ENCODE results near the gene LCAT. TPM values are rescaled to one million over a fixed set of nuclear protein-coding genes. Genes with fewer than 3 reads are reported as not detected.

The LCAT gene
- total and polyA plus RNA-seq, 7 experiments from 2014 or later: 0.33 to 23.6 (median 11.9) TPM

DNA sequence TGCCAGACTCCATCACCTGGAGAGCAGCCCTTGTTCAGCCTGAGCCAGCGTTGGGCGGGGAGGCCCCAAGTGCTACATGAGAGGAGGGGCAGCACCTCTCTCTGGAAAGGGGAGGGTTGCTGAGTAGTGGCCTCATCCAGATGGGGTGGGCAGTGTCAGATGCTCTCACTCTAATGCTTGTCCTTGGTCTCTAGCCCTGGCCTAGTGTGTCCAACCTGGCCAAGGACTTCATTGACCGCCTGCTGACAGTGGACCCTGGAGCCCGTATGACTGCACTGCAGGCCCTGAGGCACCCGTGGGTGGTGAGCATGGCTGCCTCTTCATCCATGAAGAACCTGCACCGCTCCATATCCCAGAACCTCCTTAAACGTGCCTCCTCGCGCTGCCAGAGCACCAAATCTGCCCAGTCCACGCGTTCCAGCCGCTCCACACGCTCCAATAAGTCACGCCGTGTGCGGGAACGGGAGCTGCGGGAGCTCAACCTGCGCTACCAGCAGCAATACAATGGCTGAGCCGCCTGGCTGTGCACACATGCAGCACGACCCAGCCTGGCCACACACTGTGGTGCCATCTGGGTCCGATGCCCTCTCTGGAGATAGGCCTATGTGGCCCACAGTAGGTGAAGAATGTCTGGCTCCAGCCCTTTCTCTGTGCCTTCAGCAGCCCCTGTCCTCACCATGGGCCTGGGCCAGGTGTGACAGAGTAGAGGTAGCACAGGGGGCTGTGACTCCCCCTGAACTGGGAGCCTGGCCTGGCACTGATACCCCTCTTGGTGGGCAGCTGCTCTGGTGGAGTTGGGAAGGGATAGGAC, 16.6 kb downstream of the LCAT start:
- H3K9me3 ChIP-seq (ENCODE audit: control insufficient read depth in 2 of 3, low read length in 3 of 3): no peaks in the 10 kb centered on the region
- H3K36me3 ChIP-seq (ENCODE audit: control insufficient read depth in 2 of 3, insufficient read depth in 3 of 3, low read length in 3 of 3): peaks cover 0 to 65% (median 0%) of the 10 kb centered on the region in 3 experiments
- ChIA-PET POLR2A (interaction anchor here (0.6 to 1.0 kb wide), 2 partner anchors 16 to 85 kb away, joined by 3 to 4 read pairs; no protein-coding TSS in a partner anchor), CTCF (interaction anchor here (0.6 to 2.2 kb wide), 5 partner anchors 12 to 406 kb away, joined by 3 to 9 read pairs (median 6); partner anchors contain the start of gene NRN1L)
- ATAC-seq: no peak
- no peak overlapping the region for H3K27ac ChIP-seq (ENCODE audit: low read depth, low read length)
- H3K4me3 ChIP-seq (ENCODE audit: low read length): no peak overlapping the region
- Mint-ChIP-seq H3K27ac (peak overlapping the region in 2 of 9 donors; percentile 63 to 86), H3K36me3 (peaks cover 0 to 8% (median 0%) of the 10 kb centered on the region in 5 donors), H3K27me3 (no peaks in the 10 kb centered on the region), H3K4me1 (peaks cover 0 to 14% (median 7%) of the 10 kb centered on the region in 7 donors), H3K4me3 (no peak overlapping the region), H3K9me3 (no peaks in the 10 kb centered on the region)
- H3K4me1 ChIP-seq (ENCODE audit: control insufficient read depth in 2 of 2, insufficient read depth in 2 of 2, low read length in 2 of 2): no peaks in the 10 kb centered on the region
- no peaks in the 10 kb centered on the region for H3K27me3 ChIP-seq (ENCODE audit: control insufficient read depth in 2 of 2, insufficient read depth in 2 of 2, low read length in 2 of 2)
- intact Hi-C loops (cut with micrococcal nuclease): no loop called here
- DNase-seq: no peak

DNA sequence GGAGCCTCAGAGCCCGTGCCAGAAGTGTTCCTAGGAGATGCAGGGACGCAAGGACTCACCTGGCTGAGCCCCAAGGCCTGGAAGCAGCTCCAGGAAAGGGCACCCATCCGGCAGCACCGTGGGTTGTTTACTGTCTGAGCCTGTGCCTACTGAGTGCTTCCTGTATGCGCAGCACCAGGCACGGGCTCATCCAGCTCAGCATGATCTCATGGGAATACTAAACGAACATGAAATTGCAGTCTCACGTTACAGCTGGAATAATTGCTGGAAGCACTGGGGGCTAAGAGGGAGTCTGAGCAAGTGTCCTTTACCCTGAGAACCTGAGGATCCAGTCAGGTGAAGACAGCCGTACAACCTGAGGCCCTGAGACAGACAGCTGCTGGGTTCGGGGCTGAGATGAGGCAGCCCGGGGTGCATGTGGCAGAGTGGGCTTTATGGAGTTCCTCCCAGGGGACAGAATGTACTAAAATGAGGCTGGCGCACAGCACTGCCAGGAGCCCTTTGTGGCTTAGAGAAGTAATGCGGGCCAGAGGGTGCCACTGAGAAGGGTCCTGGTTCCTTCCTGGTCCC, 17.7 kb downstream of the LCAT start:
- Histone ChIP-seq H3K9me3 (ENCODE audit: control insufficient read depth in 2 of 3, low read length in 3 of 3) (no peaks in the 10 kb centered on the region), H3K36me3 (ENCODE audit: control insufficient read depth in 2 of 3, insufficient read depth in 3 of 3, low read length in 3 of 3) (peaks cover 0 to 59% (median 0%) of the 10 kb centered on the region in 3 experiments), H3K4me3 (ENCODE audit: low read length) (no peak overlapping the region), H3K4me1 (ENCODE audit: control insufficient read depth in 2 of 2, insufficient read depth in 2 of 2, low read length in 2 of 2) (no peaks in the 10 kb centered on the region), H3K27me3 (ENCODE audit: control insufficient read depth in 2 of 2, insufficient read depth in 2 of 2, low read length in 2 of 2) (no peaks in the 10 kb centered on the region), H3K27ac (ENCODE audit: low read depth, low read length) (no peak overlapping the region)
- Mint-ChIP-seq H3K27me3 (no peaks in the 10 kb centered on the region), H3K4me3 (peak overlapping the region in 2 of 10 donors; percentile 20 to 24), H3K36me3 (peaks cover 0 to 4% (median 0%) of the 10 kb centered on the region in 5 donors), H3K9me3 (no peaks in the 10 kb centered on the region), H3K27ac (peak overlapping the region in 4 of 9 donors; percentile 14 to 86 (median 55)), H3K4me1 (peaks cover 0 to 22% (median 12%) of the 10 kb centered on the region in 7 donors)
- ChIA-PET POLR2A (interaction anchor here (0.6 to 0.8 kb wide), 2 partner anchors 32 to 362 kb away, joined by 3 read pairs; no protein-coding TSS in a partner anchor), CTCF (interaction anchor here (0.6 to 1.9 kb wide), 5 partner anchors 43 to 405 kb away, joined by 3 to 7 read pairs (median 3); partner anchors contain the start of genes DDX28 and DUS2)
- DNase-seq: no peak
- ATAC-seq: no peak
- intact Hi-C loops (cut with micrococcal nuclease): no loop called here

DNA sequence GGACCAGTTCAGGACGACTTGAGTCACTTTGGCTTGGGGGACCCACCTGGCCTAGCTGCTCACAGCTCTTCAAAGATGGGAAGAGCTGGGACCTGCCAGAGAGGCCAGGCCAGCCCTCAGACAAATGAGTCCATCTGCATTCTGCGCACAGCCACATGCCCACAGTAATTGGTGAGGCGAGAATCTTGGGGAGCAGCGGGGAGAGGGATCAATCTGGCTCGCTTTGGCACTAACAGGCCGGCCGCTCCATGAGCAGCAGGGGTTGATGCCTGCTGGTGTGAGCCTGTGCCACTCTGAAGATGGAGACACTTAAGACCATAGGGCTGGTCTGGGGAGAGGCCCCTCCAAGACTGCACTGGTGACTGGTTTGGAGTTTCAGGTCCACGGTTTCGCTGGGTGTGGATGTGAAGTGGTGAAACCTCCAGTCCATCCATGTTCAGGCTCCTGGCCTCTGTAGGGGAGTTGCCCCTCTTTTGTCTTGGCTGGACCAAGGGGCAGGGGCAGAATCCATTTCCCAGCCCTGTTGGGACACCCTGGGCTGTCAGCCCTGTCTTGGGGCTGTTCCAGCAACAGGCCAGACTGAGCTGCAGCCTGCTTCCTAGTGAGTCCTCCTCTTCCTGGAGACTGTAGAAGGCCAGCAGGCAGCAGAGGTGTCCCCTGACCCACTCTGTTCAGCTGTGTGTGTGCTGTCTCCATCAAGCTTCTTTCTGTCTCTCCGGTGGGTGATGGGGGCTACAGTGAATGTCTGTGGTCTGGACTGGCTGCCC, 19.6 kb downstream of the LCAT start:
- Mint-ChIP-seq H3K4me3 (no peak overlapping the region), H3K27me3 (no peaks in the 10 kb centered on the region), H3K27ac (peak overlapping the region in 4 of 9 donors; percentile 5 to 49 (median 32)), H3K36me3 (peaks cover 0 to 7% (median 0%) of the 10 kb centered on the region in 5 donors), H3K9me3 (no peaks in the 10 kb centered on the region), H3K4me1 (peaks cover 0 to 22% (median 15%) of the 10 kb centered on the region in 7 donors)
- CTCF ChIA-PET: interaction anchor here (1.8 kb wide), 1 partner anchor 41 kb away, joined by 5 read pairs; no protein-coding TSS in a partner anchor
- no peak overlapping the region for H3K27ac ChIP-seq (ENCODE audit: low read depth, low read length)
- DNase-seq (no peak), ATAC-seq (no peak)
- H3K4me3 ChIP-seq (ENCODE audit: low read length): no peak overlapping the region
- H3K9me3 ChIP-seq (ENCODE audit: control insufficient read depth in 2 of 3, low read length in 3 of 3): no peaks in the 10 kb centered on the region
- H3K27me3 ChIP-seq (ENCODE audit: control insufficient read depth in 2 of 2, insufficient read depth in 2 of 2, low read length in 2 of 2): no peaks in the 10 kb centered on the region
- H3K36me3 ChIP-seq (ENCODE audit: control insufficient read depth in 2 of 3, insufficient read depth in 3 of 3, low read length in 3 of 3): peaks cover 0 to 45% (median 0%) of the 10 kb centered on the region in 3 experiments
- intact Hi-C loops (cut with micrococcal nuclease): no loop called here
- no peaks in the 10 kb centered on the region for H3K4me1 ChIP-seq (ENCODE audit: control insufficient read depth in 2 of 2, insufficient read depth in 2 of 2, low read length in 2 of 2)
- POLR2A ChIA-PET: no interaction called here

DNA sequence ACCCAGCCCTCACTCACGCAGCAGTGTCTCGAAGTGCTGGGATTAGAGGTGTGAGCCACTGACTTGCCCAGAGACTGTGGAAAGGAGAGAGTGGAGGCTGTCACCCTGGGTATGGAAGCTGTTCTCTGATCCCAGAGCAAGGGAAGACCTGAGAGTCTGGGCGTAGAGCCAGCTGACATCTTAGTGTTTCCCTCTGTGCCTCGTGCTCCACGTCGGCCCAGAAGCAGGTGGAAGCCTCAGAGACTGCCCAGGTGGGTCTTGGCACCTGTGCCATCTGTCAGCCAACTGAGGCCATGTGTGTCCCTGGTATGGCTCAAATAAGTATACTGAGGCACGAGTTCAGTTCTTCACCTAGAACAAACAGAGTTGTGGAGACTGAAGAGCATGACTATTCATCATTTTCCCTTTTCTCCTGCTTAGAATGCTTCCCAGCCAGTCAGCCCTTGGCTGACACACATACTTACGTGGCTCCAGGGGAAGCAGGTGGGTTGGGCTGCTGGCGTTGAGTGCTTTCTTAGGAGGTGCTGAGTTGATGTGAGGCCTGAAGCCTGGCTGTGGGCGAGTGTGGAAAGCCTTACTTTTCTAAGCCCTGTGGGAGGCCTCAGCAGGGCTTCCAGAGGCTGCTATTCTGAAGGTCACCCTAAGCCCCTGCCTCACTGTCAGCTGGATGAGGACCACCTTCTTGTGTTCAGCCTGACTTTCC, 20.4 kb downstream of the LCAT start:
- no peaks in the 10 kb centered on the region for H3K4me1 ChIP-seq (ENCODE audit: control insufficient read depth in 2 of 2, insufficient read depth in 2 of 2, low read length in 2 of 2)
- H3K27me3 ChIP-seq (ENCODE audit: control insufficient read depth in 2 of 2, insufficient read depth in 2 of 2, low read length in 2 of 2): no peaks in the 10 kb centered on the region
- no peaks in the 10 kb centered on the region for H3K27me3 Mint-ChIP-seq
- no peak for ATAC-seq
- intact Hi-C loops (cut with micrococcal nuclease): no loop called here
- H3K9me3 Mint-ChIP-seq: no peaks in the 10 kb centered on the region
- POLR2A ChIA-PET: no interaction called here
- H3K27ac Mint-ChIP-seq: peak overlapping the region in 4 of 9 donors; percentile 12 to 36 (median 21)
- peaks cover 0 to 21% (median 14%) of the 10 kb centered on the region in 7 donors for H3K4me1 Mint-ChIP-seq
- H3K4me3 ChIP-seq (ENCODE audit: low read length): no peak overlapping the region
- DNase-seq: no peak
- no peaks in the 10 kb centered on the region for H3K9me3 ChIP-seq (ENCODE audit: control insufficient read depth in 2 of 3, low read length in 3 of 3)
- H3K4me3 Mint-ChIP-seq: no peak overlapping the region
- H3K27ac ChIP-seq (ENCODE audit: low read depth, low read length): no peak overlapping the region
- CTCF ChIA-PET: interaction anchor here (1.8 kb wide), 1 partner anchor 40 kb away, joined by 5 read pairs; no protein-coding TSS in a partner anchor
- peaks cover 0 to 45% (median 0%) of the 10 kb centered on the region in 3 experiments for H3K36me3 ChIP-seq (ENCODE audit: control insufficient read depth in 2 of 3, insufficient read depth in 3 of 3, low read length in 3 of 3)
- H3K36me3 Mint-ChIP-seq: peaks cover 0 to 7% (median 0%) of the 10 kb centered on the region in 5 donors

DNA sequence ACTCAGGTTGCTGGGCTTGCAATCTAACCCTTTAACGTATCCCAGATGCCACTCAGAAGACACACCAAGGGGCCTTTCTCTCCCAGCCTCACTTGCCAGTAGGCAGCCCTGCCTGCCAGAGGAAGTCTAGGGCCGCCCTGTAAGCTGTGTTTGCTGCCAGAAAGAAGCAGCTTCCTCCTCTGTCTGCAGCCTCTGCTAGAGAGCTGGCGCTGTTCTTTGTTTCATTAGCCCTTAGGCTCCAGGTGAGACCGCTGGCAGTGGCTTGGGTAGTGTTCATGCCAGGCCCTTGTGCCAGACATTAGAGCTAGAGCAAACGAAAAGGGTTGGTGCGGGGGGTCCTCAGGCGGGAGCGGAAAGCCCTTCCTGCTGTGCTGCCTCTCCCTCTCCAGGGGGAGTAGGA, 21.2 kb downstream of the LCAT start:
- Mint-ChIP-seq H3K4me3 (no peak overlapping the region), H3K36me3 (peaks cover 0 to 3% (median 0%) of the 10 kb centered on the region in 5 donors), H3K4me1 (peaks cover under 1 to 19% (median 17%) of the 10 kb centered on the region in 7 donors), H3K9me3 (no peaks in the 10 kb centered on the region), H3K27ac (peak overlapping the region in 2 of 9 donors; percentile 55 to 69), H3K27me3 (no peaks in the 10 kb centered on the region)
- no peak overlapping the region for H3K27ac ChIP-seq (ENCODE audit: low read depth, low read length)
- no peaks in the 10 kb centered on the region for H3K27me3 ChIP-seq (ENCODE audit: control insufficient read depth in 2 of 2, insufficient read depth in 2 of 2, low read length in 2 of 2)
- no peaks in the 10 kb centered on the region for H3K4me1 ChIP-seq (ENCODE audit: control insufficient read depth in 2 of 2, insufficient read depth in 2 of 2, low read length in 2 of 2)
- intact Hi-C loops (cut with micrococcal nuclease): no loop called here
- H3K9me3 ChIP-seq (ENCODE audit: control insufficient read depth in 2 of 3, low read length in 3 of 3): no peaks in the 10 kb centered on the region
- POLR2A ChIA-PET: interaction anchor here (1.2 kb wide), 1 partner anchor 8 kb away, joined by 5 read pairs; no protein-coding TSS in a partner anchor
- DNase-seq (no peak), ATAC-seq (no peak)
- peaks cover 0 to 47% (median 0%) of the 10 kb centered on the region in 3 experiments for H3K36me3 ChIP-seq (ENCODE audit: control insufficient read depth in 2 of 3, insufficient read depth in 3 of 3, low read length in 3 of 3)
- CTCF ChIA-PET: no interaction called here
- no peak overlapping the region for H3K4me3 ChIP-seq (ENCODE audit: low read length)
